Inferior parietal cortex (tissue), 1 donor: Measurements from ENCODE around the gene SETD6.
"Not testable (repeated sequence)": the region's sequence is repeated elsewhere in the genome, so short reads cannot be mapped to it uniquely, and the experiment has no call there.

Experiments used
- DNase-seq: peaks from one replicate; pipeline ENCODE4 v3.0.0-alpha.2; 2016; ENCODE audit errors: extremely low spot score

Gene SETD6

DNA sequence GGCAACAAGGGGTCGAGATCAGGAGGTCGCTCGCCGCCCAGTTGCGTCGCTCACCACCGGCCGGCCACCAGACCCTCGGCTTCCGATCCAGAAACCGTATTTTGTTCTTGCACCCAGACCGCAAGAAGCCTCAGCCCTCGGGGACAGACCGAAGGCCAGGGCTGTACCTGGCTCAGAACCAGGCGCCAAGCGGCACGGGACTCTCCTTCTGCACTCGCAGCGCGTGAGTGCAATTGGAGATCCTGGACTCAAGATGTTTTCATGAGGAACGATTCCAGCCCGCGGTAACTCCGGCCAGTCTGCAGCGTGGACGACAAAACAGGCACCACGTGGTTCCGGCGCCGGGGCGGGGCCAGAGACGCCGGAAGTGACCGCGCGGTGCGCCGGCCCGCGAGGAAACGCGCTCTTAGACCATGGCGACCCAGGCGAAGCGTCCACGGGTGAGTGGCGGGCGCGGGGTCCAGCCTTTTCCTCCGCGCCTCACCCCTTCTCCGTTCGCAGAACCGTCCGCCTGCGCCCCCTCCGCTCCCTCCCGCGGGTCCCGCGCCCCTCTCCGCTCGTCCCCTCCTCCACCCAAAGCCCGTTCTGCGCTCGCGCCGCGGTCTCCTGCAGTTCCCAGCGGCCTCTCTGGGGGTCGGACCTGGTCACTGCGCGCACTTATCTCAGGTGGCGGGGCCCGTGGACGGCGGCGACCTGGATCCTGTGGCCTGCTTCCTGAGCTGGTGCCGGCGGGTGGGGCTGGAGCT is at the start of gene SETD6:
Gene SETD6 (plus strand): TSS at position 393 of the 746 bp plus-strand sequence. CDS start 21 bp downstream, at position 414.
- peak; percentile 89 for DNase-seq

DNA sequence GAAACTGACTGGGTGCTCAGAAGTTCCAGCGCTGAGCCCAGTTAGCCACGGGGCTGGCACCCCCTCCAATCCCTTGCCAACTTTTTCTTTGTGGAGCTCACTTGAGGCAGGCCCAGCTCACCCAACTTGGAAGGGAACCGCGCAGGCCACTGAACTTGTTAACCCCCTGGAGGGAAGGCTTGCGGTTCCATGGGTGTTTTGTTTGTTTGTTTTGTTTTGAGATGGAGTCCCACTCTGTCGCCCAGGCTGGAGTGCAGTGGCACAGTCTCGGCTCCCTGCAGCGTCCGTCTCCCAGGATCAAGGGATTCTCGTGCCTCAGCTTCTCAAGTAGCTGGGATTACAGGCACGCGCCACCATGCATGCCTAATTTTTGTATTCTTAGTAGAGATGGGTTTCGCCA is 49.5 kb upstream of the SETD6 start:
- DNase-seq, result no peak

- DNase-seq, result no peak
These were observed 48.9 kb upstream of the SETD6 start for GRCh38 chr16:58466396-58466795.

GRCh38 chr16:58467905-58468304 is 47.4 kb upstream of the SETD6 start:
- DNase-seq, result no peak

DNA sequence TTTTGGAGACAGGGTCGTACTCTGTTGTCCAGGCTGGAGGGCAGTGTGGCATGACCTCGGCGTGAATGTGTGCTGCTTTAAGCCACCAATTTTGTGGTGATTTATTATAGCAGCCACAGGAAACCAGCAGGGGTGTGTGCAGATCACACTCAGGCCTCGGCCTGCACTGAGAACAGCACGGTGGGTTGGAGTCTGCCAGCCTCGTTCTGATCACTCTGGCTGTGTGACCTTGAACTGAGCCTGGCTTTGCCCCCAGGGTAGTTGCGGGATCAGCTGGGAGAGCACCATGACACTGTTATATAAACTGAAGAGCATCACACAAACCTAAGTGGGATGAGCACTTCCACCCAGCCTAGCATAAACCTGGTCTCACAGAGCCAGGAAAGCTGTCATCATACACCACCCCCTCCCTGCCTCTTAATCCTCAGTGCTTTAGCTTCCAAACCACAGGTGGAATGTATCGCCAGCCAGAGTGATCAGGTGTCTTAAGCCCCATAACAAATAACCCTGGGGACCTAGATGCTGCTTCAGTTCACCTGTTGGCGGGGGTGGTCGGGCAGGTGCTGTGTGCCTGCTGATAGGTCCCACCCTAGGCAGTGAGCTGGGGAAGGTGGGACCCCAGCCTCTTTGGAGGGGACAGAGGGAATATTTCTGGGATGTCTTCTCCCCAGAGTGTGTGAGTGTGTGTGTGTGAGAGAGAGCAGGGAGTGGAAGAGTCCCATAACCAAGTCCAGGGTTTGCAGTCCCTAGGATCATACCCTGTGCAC is 43.9 kb upstream of the SETD6 start:
- no peak for DNase-seq

DNA sequence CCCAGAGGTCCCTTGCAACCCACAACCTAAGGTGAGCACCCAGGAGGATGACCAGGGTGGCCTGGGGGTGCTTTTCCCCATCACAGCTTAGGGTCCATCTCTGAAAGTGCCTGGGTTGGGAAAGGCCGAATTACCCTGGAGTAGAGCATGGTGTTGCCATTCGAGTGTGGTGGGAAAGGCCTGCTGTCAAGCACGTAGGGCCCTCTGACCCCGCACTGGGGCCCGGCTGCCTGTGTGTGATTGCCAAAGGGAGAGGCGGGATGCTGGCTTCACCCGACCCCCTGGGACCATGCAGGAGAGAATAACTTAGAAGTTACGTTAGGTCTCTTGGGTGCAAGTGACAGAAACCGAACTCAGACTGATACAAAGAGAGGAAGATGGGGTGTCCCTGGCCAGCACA is 43.1 kb upstream of the SETD6 start:
- no peak for DNase-seq

- no peak for DNase-seq
These were observed 42.5 kb upstream of the SETD6 start for GRCh38 chr16:58472827-58473226.

GRCh38 chr16:58474296-58474695 is 41.0 kb upstream of the SETD6 start:
- DNase-seq, result no peak

DNA sequence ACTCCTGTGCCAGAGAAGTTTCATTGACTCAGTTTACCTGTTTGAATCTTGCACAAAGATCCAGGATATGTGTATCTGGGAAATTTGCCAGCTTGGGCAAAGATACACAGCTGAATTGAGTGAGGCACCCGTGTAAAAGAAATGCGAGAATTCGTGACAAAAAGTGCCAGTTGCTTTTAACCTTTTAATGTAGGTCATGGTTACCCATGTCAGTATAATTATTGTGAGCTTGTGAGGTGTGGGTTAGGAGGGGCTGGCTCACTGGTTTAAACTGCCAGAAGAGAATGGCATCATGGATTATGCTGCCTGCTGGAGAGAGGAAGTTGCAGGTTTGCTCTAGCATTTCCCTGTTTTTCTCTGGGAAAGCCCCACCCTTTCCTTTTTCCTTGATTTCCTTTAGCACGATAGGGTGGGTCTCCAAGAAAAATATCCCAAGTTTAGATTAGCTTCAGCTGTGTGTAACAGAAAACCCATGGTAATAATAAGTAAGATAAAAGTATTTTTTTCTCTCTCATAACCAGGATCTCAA is 40.2 kb upstream of the SETD6 start:
- DNase-seq, result no peak

- DNase-seq, result no peak
These were observed 38.5 kb upstream of the SETD6 start for GRCh38 chr16:58476791-58477190.

GRCh38 chr16:58478427-58478826 is 36.9 kb upstream of the SETD6 start:
- DNase-seq, result no peak

GRCh38 chr16:58481226-58481869 is 34.0 kb upstream of the SETD6 start:
- no peak for DNase-seq

DNA sequence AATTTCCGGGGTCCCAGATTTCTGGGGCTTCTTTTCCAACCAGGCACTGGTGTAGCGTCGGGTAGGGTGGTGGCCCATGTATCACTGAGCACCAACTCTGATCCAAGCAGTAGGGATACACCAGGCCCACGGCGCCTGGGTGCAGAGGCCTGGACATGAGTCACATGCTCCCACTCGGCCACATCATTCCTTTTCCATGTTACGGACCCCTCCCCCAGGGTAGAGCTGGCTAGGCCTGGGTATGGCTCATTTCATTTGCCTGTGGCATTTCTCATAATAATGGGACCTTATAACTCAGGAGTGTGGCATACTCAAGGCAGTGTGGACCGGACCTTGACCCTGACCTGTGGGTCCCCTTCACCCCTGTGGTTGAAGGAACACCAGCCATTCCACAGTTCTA is 33.4 kb upstream of the SETD6 start:
- DNase-seq, result no peak

DNA sequence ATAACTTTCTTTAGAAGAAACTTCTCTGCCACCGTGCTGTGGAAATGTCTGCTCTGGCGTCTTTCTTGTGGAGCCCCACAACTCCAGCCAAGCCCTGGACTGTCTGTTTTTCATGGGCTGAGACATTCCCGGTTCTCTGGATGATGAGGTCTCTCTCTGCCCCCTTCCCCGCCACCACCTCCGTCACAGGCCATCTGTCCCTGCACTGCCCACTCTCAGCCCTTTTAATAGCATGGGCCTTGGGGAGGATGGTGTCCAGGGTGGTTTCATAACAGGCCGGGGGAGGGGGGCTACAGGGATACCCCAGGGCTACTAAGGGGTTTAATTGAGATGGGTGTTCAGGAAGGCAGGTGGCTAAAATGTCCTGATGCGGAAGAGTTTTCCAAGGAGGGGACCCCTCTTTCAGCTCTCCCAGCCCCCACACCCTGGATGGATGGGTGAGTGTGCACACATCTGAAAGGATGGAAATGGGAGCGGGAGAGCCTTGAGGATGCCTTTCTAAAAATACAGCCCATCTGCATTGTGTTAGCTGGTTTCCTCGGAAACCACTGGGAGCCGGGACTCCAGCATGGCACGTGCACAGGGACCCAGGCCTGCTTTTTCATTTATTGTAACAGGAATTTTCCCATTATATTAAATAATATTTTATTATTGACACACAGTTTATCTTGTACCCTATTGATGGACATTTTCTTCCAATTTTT is 30.0 kb upstream of the SETD6 start:
- DNase-seq, result no peak

DNA sequence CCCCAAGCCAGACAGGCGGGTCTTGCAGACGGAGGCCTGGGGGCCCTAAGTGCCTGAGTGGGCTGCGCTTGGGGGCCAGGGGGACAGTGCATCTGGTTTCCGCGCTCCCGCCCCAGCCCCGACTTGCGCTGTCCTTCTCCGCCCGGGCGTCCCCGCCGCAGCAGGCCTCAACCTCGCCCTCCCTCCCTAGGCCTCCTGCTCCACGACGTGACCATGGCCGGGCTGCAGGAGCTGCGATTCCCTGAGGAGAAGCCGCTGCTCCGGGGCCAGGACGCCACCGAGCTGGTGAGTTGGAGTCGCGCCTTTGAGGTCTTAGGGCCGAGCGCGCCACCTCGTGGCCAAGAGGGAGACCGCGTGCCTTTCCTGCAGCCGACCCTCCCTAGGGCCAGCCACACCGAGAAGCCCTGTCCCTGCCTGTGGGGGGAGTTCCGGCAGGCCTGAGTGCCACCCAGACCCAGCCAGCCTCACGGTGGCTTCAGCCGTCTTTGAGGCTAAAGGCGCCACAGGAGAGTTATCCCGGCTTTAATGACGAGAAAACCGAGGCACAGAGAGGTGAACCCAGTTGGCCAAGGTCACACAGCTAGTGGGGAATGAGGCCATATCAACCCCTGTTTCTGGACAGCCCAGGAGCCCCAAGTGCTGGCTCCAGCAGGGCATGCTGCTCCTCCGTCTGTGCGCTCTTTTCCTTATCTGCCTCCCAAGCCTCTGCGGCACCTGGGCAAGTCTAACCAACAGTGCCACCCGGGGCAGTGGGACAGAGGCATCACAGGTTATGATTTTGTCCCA is 27.6 kb upstream of the SETD6 start:
- DNase-seq, result peak; percentile 83

GRCh38 chr16:58488531-58488930 is 26.8 kb upstream of the SETD6 start:
- DNase-seq, result no peak

GRCh38 chr16:58490065-58490464 is 25.3 kb upstream of the SETD6 start:
- no peak for DNase-seq

DNA sequence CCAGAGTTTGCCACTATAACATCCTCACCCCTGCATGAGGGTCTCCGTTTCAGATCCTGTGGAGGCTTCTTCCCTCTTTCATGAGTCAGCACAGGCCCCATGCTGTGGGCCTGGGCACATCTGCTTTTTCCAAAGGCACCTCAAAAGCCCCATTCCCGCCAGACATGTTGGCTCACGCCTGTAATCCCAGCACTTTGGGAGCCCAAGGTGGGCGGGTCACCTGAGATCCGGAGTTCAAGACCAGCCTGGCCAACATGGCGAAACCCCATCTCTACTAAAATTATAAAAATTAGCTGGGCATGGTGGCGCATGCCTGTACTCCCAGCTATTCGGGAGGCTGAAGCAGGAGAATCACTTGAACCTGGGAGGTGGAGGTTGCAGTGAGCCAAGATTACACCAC is 24.8 kb upstream of the SETD6 start:
- not testable (repeated sequence) for DNase-seq

DNA sequence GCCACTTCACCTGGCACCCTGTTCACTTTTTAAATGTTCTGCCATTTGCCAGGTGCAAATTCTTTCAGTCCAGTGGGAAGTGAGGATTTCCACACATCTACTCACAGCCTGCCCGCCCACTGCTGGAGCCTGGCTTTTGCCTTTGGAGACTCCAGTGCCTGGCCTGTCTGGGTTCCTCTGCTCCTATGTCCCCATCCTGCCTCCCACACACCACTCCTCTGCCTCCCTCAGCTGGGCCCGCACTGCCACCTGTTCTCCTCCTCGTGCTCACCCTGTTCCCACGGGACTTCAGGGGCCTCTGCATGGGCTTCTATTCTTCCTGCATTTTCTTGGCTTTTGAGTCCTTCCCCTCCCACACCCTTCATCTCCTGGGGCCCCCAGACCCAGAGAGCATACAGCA is 23.3 kb upstream of the SETD6 start:
- no peak for DNase-seq

- no peak for DNase-seq
These were observed 22.6 kb upstream of the SETD6 start for GRCh38 chr16:58492735-58493134.
